NCI-H2029 (cell line): Measurements from ENCODE around the gene NUPR2.
"Not testable (repeated sequence)": the region's sequence is repeated elsewhere in the genome, so short reads cannot be mapped to it uniquely, and the experiment has no call there.

ENCODE experiments used
- DNase-seq: peaks from one replicate; lab custom pipeline; 2025; lab: John Stamatoyannopoulos, UW

Gene NUPR2, protein sequence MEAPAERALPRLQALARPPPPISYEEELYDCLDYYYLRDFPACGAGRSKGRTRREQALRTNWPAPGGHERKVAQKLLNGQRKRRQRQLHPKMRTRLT

GRCh38 chr7:56115852-56116538 lies at the start of gene NUPR2:
Gene NUPR2, minus strand, starts transcription at chr7:56116417. Its CDS starts 103 bp downstream, at chr7:56116314.
- no peak for DNase-seq

DNA sequence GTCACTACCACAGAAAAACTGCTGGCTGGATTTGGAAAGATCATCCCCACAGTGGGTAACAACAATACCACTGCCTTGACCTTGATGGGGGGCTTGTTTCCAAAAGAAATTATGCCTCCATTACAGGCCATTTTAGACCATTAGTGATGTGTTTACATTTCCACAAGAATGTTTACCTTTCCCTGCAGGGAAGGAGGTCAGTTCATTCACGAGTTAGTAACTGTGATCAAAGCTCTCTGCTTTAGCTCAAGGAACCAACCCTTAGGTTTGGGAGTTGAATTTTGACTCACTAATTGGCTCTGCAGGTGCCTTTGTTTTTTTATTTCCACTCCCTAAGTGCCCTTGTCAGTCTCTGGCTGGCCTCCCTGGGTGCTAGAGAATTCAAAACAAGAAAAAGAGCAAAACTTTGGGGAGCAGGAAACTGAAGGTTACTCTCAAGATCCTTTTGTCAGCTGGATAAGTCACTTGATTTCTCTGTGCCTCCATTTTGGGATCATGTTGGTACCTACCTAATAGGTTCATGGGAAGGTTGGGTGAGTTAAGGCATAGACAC lies 41.1 kb upstream of the NUPR2 start:
- DNase-seq: no peak

GRCh38 chr7:56131062-56131461 lies 14.8 kb upstream of the NUPR2 start:
- DNase-seq: not testable (repeated sequence)

DNA sequence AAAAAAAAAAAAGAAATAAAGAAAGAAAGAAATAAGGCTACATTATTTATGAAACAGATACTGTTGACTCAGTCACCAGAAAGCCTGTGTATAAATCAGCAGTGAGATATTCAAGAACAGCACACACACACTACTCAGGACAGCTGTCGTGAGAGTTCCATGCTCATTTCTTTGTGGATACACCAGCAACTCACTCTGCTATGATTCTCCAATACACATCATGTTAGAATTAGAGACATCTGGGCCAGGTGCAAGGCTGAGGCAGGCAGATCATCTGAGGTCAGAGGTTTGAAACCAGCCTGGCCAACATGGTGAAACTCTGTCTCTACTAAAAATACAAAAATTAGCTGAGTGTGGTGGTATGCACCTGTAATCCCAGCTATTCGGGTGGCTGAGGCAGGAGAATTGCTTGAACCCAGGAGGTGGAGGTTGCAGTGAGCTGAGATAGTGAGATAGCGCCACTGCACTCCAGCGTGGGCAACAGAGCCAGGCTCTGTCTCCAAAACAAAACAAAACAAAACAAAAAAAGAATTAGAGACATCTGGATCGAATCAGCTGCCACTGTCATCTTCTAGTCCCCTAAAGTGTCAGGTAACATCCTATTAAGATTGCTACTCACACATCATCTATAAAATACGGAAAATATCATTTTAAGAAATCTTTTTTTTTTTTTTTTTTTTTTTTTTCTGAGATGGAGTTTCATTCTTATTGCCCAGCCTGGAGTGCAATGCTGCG lies 11.2 kb upstream of the NUPR2 start:
- no peak for DNase-seq

GRCh38 chr7:56125831-56126230 lies 9.6 kb upstream of the NUPR2 start:
- DNase-seq: no peak

DNA sequence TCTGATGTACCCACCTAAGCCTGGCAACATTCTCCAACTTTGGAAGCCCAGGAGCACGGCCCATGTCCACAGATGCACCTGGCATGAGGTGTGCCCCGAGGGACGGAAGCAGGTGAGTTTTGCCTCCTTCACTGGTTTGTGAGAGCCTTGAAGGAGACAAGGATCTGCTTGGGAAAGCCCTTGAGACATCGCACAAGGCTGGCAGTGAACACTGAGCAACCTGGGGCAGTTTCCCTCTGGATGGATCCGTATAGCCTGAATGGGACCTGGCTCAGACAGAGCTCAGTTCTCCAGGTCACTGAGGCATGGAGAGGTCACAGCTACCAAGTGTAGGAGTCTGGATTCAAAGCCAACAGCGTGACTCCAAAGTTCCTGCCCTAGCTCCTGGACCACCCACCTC lies 8.8 kb upstream of the NUPR2 start:
- no peak for DNase-seq

GRCh38 chr7:56121440-56121839 lies 5.2 kb upstream of the NUPR2 start:
- DNase-seq: no peak

DNA sequence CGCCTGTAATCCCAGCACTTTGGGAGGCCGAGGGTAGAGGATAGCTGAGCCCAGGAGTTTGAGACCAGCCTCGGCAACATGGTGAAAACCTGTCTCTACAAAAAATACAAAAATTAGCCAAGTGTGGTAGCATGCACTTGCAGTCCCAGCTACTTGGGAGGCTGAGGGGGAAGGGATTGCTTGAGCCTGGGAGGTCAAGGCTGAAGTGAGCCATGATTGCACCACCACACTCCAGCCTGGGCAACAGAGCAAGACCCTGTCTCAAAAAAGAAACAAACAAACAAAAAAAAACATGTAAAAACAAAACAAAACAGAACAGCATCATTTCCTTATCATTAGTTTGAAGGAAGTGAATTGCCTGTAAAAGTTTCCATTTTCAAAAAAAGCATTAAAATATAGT lies 4.0 kb downstream of the NUPR2 start:
- DNase-seq: not testable (repeated sequence)

DNA sequence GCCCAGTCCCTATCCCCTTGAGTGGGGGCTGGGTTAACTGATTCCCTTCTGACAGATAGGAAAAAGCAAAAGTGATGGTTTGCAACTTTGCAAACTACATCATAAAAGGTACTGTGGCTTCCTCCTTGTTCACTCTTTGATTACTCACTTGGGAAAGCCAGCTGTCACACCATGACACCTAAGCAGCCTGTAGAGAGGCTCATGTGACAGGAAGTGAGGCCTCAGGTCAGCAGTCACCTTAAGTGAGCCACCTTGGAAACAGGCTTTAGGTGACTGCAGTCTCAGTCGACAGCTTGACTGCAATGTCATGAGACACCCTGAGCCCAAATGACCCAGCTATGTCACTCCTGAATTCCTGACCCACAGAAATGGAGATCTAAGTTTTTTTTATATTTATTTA lies 5.6 kb downstream of the NUPR2 start:
- no peak for DNase-seq

GRCh38 chr7:56107954-56108258 lies 8.3 kb downstream of the NUPR2 start:
- no peak for DNase-seq

GRCh38 chr7:56106108-56107073 lies 9.8 kb downstream of the NUPR2 start, which contains the start of gene CHCHD2:
Gene CHCHD2, minus strand, starts transcription at chr7:56106476. Its CDS starts 63 bp downstream, at chr7:56106413.
- peak; percentile 99 for DNase-seq

- DNase-seq: peak; percentile 37
Observed at GRCh38 chr7:56105508-56105907, 10.7 kb downstream of the NUPR2 start.

DNA sequence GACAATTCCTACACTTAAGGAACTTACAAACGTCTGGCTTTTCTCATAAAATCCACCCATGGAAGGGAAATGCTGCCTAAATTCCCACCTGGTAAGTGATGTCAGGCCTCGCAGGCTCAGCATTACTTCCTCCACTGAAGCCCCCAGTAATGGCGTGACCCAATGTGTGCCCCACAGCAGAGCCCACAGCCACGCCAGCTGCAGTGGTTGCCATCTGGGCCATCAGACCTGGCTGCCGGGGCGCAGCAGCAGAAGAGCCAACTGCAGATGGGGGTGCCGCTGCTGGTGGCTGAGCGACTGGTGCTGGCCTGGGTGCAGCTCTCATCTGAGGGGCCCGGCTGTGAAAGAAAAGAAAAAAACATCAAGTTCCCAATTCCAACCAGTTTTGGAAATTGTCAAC lies 12.1 kb downstream of the NUPR2 start:
- not testable (repeated sequence) for DNase-seq

DNA sequence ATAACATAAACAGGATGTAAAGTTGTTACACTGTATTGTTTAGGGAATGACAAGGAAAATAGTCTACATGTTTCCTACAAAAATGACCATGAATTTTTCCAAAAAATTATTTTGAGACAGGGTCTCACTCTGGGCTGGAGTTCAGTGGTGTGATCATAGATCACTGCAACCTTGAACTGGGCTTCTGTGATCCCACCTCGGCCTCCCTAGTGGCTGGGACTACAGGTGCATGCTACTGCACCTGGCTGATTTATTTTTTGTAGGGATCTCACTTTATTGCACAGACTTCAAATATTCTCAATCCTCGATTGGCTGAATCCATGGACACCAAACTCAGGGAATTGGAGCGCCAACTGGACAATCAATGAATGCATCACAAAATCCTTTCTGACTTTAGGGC lies 16.6 kb downstream of the NUPR2 start:
- DNase-seq: no peak

DNA sequence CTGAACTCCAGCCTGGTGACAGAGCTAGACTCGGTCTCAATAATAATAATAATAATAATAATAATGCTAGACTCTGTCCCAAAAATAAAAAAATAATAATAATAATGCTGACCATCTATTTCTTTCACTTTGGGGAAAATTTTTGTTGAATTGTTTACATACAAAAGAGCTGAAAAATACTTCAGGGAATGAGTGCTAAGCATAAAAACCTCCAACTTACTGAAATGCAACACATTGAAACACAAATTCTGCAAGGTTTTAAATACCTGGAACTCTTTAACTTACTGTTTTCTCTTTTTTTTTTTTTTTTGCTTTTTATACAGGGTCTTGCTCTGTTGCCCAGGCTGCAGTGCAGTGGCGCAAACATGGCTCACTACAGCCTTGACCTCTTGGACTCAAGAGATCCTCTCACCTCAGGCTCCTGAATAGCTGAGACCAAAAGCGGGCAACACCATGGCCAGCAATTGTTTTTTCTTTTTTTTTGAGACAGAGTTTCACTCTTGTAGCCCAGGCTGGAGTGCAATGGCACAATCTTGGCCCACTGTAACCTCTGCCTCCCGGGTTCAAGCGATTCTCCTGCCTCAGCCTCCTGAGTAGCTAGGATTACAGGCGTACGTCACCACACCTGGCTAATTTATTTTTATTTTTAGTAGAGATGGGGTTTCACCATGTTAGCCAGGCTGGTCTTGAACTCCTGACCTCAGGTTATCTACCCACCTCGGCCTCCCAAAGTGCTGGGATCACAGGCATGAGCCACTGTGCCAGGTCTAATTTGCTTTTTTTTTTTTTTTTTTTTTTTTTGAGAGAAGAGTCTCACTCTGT lies 17.8 kb downstream of the NUPR2 start:
- not testable (repeated sequence) for DNase-seq

DNA sequence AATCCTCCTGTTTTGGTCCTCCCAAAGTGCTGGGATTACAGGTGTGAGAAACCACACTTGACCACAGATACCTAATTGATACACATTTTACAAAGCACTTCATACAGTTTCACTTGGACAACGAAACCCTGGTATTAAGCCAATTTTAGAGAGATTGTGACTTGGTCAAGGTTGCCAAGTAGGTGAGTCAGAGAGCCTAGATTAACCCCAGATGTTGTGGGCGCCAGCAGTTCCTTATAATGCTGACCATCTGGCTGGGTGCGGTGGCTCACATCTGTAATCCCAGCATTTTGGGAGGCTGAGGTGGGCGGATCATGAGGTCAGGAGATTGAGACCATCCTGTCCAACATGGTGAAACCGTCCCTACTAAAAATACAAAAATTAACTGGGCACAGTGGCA lies 18.5 kb downstream of the NUPR2 start:
- peak; percentile 29 for DNase-seq

- peak; percentile 55 for DNase-seq
Observed at GRCh38 chr7:56092789-56093531, 23.3 kb downstream of the NUPR2 start, which contains the start of gene PHKG1. Gene PHKG1, minus strand, starts transcription at chr7:56092952. Its CDS starts 4,011 bp downstream, at chr7:56088941.

DNA sequence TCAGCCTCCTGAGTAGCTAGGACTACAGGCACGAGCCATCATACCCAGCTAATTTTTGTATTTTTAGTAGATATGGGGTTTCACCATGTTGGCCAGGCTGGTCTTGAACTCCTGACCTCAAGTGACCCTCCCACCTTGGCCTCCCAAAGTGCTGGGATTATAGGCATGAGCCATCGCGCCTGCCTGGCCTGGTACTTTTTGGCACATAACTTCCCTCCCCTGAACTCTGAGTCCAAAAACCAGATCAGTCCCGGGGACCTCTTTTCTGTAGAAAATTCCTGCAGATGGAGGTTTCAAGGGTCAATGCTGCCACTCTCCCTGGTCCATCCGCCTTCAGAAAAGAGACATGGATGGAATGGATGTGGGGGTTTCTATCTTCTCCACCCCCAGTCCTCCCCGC lies 23.8 kb downstream of the NUPR2 start:
- not testable (repeated sequence) for DNase-seq

GRCh38 chr7:56091591-56091990 lies 24.6 kb downstream of the NUPR2 start:
- DNase-seq: no peak

DNA sequence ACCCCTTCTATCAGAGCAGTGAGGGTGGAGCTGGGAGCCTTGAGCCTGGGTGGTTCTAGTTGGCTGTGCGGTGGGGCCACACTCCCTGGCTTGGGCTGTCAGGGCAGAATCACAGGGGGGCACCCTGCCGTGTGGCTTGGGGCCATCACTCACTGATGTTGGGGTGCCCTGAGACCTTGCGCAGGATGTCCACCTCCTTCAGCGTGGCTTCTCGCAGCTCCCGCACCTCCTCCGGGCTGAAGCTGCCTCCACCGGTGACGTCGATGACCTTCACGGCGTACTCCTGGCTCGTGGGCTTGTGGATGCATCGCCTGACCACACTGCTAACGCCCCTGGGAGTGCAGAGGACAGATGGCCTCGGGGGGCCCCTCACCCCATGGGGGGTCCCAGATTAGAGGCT lies 28.8 kb downstream of the NUPR2 start:
- DNase-seq: no peak
